HCT116 (cell line): Measurements from ENCODE around the gene TMEM168. TPM values are rescaled to one million over a fixed set of nuclear protein-coding genes. Genes with fewer than 3 reads are reported as not detected.

Source experiments
- ATAC-seq: fragments of 200-7000 bp; cut with Tn5 transposase; 2 replicates; pipeline ENCODE4 v1.9.1; 2020; ENCODE audit warnings: mild to moderate bottlenecking, moderate library complexity
- BruUV-seq: library from RNA; stranded (reverse); fragments of 400-500 nt; replicated peaks from 2 replicates; lab custom pipeline; 2021; lab: Mats Ljungman, UMichigan
- CTCF ChIA-PET: fragments of 300-600 bp; sonication (Branson Sonifier 250); formaldehyde crosslinking; loops from one replicate; lab custom pipeline; 2021; ENCODE audit warnings: antibody characterized with exemption; lab: Charles Lee
- POLR2A ChIA-PET: fragments of 300-600, 350-600 bp; sonication (Branson Sonifier 250); formaldehyde crosslinking; loops from one replicate; lab custom pipeline; 2021; ENCODE audit warnings: antibody characterized with exemption; lab: Charles Lee
- RAD21 ChIA-PET, 2 experiments: fragments of 300-600 bp; sonication (Branson Sonifier 250); formaldehyde crosslinking; loops; one replicate each; lab custom pipeline; 2023; ENCODE audit warnings: low total read pairs in 2 of 2; ENCODE audit not compliant: uncharacterized antibody in 2 of 2, unreplicated experiment in 2 of 2, low non-redundant PET in 1 of 2; lab: Charles Lee
- DNase-seq: peaks from one replicate; pipeline ENCODE4 v3.0.0-alpha.2; 2010; ENCODE audit warnings: low read depth, low spot score
- H2AFZ ChIP-seq: fragments of 200-600 bp; shearing (Covaris generic), sonication (generic); 2 replicates; pipeline ENCODE4 v1.6.1; 2017; ENCODE audit warnings: low read depth, mixed run types, mixed read lengths, antibody characterized with exemption, low read length; ENCODE audit not compliant: poor library complexity, severe bottlenecking
- H3K27ac ChIP-seq: 2 replicates; pipeline ENCODE4 v1.5.1; 2012; ENCODE audit warnings: low read depth, low read length
- H3K27me3 ChIP-seq: fragments of 200-600 bp; sonication (generic); 2 replicates; pipeline ENCODE4 v1.6.1; 2016; ENCODE audit warnings: mixed run types, low read length, mixed read lengths; ENCODE audit not compliant: insufficient read depth
- H3K36me3 ChIP-seq, 2 experiments: fragments of 200-500 bp in 1 of 2; fragments of 200-600 bp in 1 of 2; sonication (Bioruptor generic) in 1 of 2; sonication (generic) in 1 of 2; 2 replicates each; pipeline versions ENCODE4 v1.5.1 to v1.6.1; 2014 to 2016; ENCODE audit warnings: low read length in 2 of 2, inconsistent platforms in 1 of 2, mixed read lengths in 1 of 2, mixed run types in 1 of 2; ENCODE audit not compliant: insufficient read depth in 2 of 2, control insufficient read depth in 1 of 2
- H3K4me1 ChIP-seq, 2 experiments: fragments of 200-600 bp in 1 of 2; sonication (generic) in 1 of 2; 2 replicates each; pipeline versions ENCODE4 v1.5.1 to v1.6.1; 2012 to 2017; ENCODE audit warnings: low read length in 2 of 2, inconsistent platforms in 1 of 2, mild to moderate bottlenecking in 1 of 2, mixed read lengths in 1 of 2, mixed run types in 1 of 2, moderate library complexity in 1 of 2; ENCODE audit not compliant: insufficient read depth in 2 of 2, control insufficient read depth in 1 of 2
- H3K4me2 ChIP-seq: fragments of 200-600 bp; sonication (generic); 2 replicates; pipeline ENCODE4 v1.6.1; 2017; ENCODE audit warnings: mixed run types, low read length, mixed read lengths
- H3K4me3 ChIP-seq, 2 experiments: fragments of 200-600 bp in 1 of 2; sonication (generic) in 1 of 2; replicated peaks in 1 of 2; 2 replicates each; pipeline ENCODE4 v1.5.1; 2011 to 2016; ENCODE audit warnings: low read length in 2 of 2, control low read depth in 1 of 2, low read depth in 1 of 2, mild to moderate bottlenecking in 1 of 2, mixed read lengths in 1 of 2, mixed run types in 1 of 2
- H3K79me2 ChIP-seq: fragments of 200-600 bp; sonication (generic); 2 replicates; pipeline ENCODE4 v1.6.1; 2017; ENCODE audit warnings: mild to moderate bottlenecking, mixed run types, low read length, moderate library complexity, mixed read lengths; ENCODE audit not compliant: insufficient read depth
- H3K9ac ChIP-seq: fragments of 200-600 bp; sonication (generic); 2 replicates; pipeline ENCODE4 v1.6.1; 2016; ENCODE audit warnings: low read length, mixed read lengths
- H3K9me2 ChIP-seq: fragments of 200-600 bp; sonication (generic), shearing (Covaris generic); 2 replicates; pipeline ENCODE4 v1.6.1; 2017; ENCODE audit warnings: mixed run types, mild to moderate bottlenecking, moderate library complexity; ENCODE audit not compliant: insufficient read depth
- H3K9me3 ChIP-seq, 2 experiments: fragments of 200-500 bp in 1 of 2; fragments of 200-600 bp in 1 of 2; sonication (Bioruptor generic) in 1 of 2; sonication (generic) in 1 of 2; 2 replicates each; pipeline ENCODE4 v1.6.1; 2014 to 2017; ENCODE audit warnings: low read length in 2 of 2, mixed read lengths in 2 of 2, inconsistent platforms in 1 of 2, low read depth in 1 of 2, mild to moderate bottlenecking in 1 of 2, mixed run types in 1 of 2, moderate library complexity in 1 of 2; ENCODE audit not compliant: control insufficient read depth in 1 of 2, insufficient read depth in 1 of 2
- H4K20me1 ChIP-seq: fragments of 200-600 bp; sonication (generic), shearing (Covaris generic); 2 replicates; pipeline ENCODE4 v1.6.1; 2017; ENCODE audit warnings: mixed run types, mild to moderate bottlenecking, moderate library complexity; ENCODE audit not compliant: insufficient read depth
- CBX3 ChIP-seq: IDR thresholded peaks from 2 replicates; pipeline ENCODE4 v1.6.1; 2012; ENCODE audit warnings: low read depth
- EGR1 ChIP-seq: IDR thresholded peaks from 2 replicates; pipeline ENCODE4 v1.6.1; 2012; ENCODE audit warnings: low read depth
- ELF1 ChIP-seq: IDR thresholded peaks from 2 replicates; pipeline ENCODE4 v1.6.1; 2012; ENCODE audit warnings: low read depth, borderline replicate concordance
- EZH2phosphoT487 ChIP-seq: fragments of 200-600 bp; IDR thresholded peaks from 2 replicates; pipeline ENCODE4 v1.6.1; 2018; ENCODE audit warnings: antibody characterized with exemption, borderline replicate concordance
- FOSL1 ChIP-seq: IDR thresholded peaks from 2 replicates; pipeline ENCODE4 v1.6.1; 2012; ENCODE audit warnings: low read depth
- POLR2A ChIP-seq: IDR thresholded peaks from 2 replicates; pipeline ENCODE4 v1.7.0; 2011; ENCODE audit warnings: borderline replicate concordance; ENCODE audit not compliant: insufficient read depth, insufficient read length; ENCODE audit errors: extremely low read depth
- POLR2AphosphoS5 ChIP-seq: IDR thresholded peaks from 2 replicates; pipeline ENCODE4 v1.6.1; 2011; ENCODE audit warnings: mild to moderate bottlenecking, low read depth, low read length, moderate library complexity
- RAD21 ChIP-seq: IDR thresholded peaks from 2 replicates; pipeline ENCODE4 v1.6.1; 2012; ENCODE audit warnings: low read depth, mild to moderate bottlenecking
- SP1 ChIP-seq: IDR thresholded peaks from 2 replicates; pipeline ENCODE4 v1.6.1; 2012; ENCODE audit warnings: low read depth
- TCF7L2 ChIP-seq: IDR thresholded peaks from 2 replicates; pipeline ENCODE4 v1.7.0; 2011; ENCODE audit warnings: borderline replicate concordance, inconsistent platforms; ENCODE audit not compliant: insufficient read depth, insufficient read length; ENCODE audit errors: extremely low read depth
- YY1 ChIP-seq: IDR thresholded peaks from 2 replicates; pipeline ENCODE4 v1.6.1; 2011; ENCODE audit warnings: low read length, low read depth, moderate library complexity, mild to moderate bottlenecking; ENCODE audit not compliant: insufficient replicate concordance; ENCODE audit errors: extremely low read depth
- ZNF274 ChIP-seq: fragments of 200-500 bp; sonication (Bioruptor generic); IDR thresholded peaks from 2 replicates; pipeline ENCODE4 v1.6.1; 2014; ENCODE audit warnings: mild to moderate bottlenecking, low read depth, low read length, inconsistent platforms
- intact Hi-C: fragments of 100-400 bp; cut with micrococcal nuclease; formaldehyde crosslinking; loops from 2 replicates; pipeline ENCODE4 v1.10.0; 2022
- total RNA-seq: library from RNA; stranded (reverse); gene quantifications from one replicate; pipeline ENCODE4 v1.2.1, GENCODE V29; 2021; ENCODE audit not compliant: unreplicated experiment
- TF ChIP-seq, protein P1 (sequence below): IDR thresholded peaks from 2 replicates; pipeline ENCODE4 v1.6.1; 2012
- TF ChIP-seq, protein P2 (sequence below), 3 experiments: fragments of 200-600 bp in 1 of 3; sonication (generic) in 1 of 3; IDR thresholded peaks in 2 of 3; conservative IDR thresholded peaks in 1 of 3; 2 replicates each; pipeline ENCODE4 v1.5.1; 2012 to 2017; ENCODE audit warnings: low read depth in 2 of 3, low read length in 2 of 3, antibody characterized with exemption in 1 of 3, borderline replicate concordance in 1 of 3, control low read depth in 1 of 3, mild to moderate bottlenecking in 1 of 3, mixed read lengths in 1 of 3, mixed run types in 1 of 3, moderate library complexity in 1 of 3; ENCODE audit not compliant: insufficient read depth in 1 of 3
- TF ChIP-seq, protein P3 (sequence below): IDR thresholded peaks from 2 replicates; pipeline ENCODE4 v1.6.1; 2012
- TF ChIP-seq, protein P4 (sequence below): IDR thresholded peaks from 2 replicates; pipeline ENCODE4 v1.6.1; 2011; ENCODE audit warnings: mild to moderate bottlenecking, low read length, moderate library complexity; ENCODE audit not compliant: insufficient replicate concordance; ENCODE audit errors: extremely low read depth

The TMEM168 gene
- total RNA-seq, 1 experiment from 2014 or later: 16.5 TPM

DNA sequence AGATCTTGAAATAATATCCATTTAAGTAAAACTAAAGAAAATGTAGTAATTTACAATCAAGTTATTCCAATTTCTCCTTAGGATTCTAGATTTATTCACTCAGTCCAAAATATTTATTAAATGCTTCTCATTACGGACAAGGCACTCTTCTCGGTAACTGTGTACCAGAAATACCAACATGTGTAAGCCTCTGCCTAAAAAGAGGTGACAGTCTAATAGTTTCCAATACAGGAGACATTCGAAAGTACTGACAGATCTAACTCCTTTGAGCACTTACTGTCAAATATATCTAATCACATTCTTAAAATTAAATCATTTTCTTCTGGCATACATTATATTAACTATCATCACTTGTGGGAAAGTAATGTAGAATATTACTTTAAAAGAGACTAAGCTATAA is 26.9 kb downstream of the TMEM168 start:
- intact Hi-C loops: no loop called here
- no peak for TF ChIP-seq FOSL1
- no peak for TF ChIP-seq YY1
- TF ChIP-seq, protein P1, sequence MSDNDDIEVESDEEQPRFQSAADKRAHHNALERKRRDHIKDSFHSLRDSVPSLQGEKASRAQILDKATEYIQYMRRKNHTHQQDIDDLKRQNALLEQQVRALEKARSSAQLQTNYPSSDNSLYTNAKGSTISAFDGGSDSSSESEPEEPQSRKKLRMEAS: no peak
- no peak for TF ChIP-seq SP1
- no peak for TF ChIP-seq TCF7L2
- no peak for TF ChIP-seq POLR2AphosphoS5
- TF ChIP-seq, protein P2, sequence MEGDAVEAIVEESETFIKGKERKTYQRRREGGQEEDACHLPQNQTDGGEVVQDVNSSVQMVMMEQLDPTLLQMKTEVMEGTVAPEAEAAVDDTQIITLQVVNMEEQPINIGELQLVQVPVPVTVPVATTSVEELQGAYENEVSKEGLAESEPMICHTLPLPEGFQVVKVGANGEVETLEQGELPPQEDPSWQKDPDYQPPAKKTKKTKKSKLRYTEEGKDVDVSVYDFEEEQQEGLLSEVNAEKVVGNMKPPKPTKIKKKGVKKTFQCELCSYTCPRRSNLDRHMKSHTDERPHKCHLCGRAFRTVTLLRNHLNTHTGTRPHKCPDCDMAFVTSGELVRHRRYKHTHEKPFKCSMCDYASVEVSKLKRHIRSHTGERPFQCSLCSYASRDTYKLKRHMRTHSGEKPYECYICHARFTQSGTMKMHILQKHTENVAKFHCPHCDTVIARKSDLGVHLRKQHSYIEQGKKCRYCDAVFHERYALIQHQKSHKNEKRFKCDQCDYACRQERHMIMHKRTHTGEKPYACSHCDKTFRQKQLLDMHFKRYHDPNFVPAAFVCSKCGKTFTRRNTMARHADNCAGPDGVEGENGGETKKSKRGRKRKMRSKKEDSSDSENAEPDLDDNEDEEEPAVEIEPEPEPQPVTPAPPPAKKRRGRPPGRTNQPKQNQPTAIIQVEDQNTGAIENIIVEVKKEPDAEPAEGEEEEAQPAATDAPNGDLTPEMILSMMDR (IDR thresholded peaks at IDR 0.05 in 2 of 3, conservative IDR thresholded peaks at IDR 0.05 in 1 of 3; ENCODE audit: borderline replicate concordance in 1 of 3, insufficient read depth in 1 of 3, low read depth in 2 of 3, low read length in 2 of 3): no peak
- TF ChIP-seq ELF1: no peak
- no peak for TF ChIP-seq EGR1
- no peak for TF ChIP-seq EZH2phosphoT487
- TF ChIP-seq, protein P3, sequence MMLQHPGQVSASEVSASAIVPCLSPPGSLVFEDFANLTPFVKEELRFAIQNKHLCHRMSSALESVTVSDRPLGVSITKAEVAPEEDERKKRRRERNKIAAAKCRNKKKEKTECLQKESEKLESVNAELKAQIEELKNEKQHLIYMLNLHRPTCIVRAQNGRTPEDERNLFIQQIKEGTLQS: no peak
- no peak for TF ChIP-seq POLR2A
- TF ChIP-seq, protein P4, sequence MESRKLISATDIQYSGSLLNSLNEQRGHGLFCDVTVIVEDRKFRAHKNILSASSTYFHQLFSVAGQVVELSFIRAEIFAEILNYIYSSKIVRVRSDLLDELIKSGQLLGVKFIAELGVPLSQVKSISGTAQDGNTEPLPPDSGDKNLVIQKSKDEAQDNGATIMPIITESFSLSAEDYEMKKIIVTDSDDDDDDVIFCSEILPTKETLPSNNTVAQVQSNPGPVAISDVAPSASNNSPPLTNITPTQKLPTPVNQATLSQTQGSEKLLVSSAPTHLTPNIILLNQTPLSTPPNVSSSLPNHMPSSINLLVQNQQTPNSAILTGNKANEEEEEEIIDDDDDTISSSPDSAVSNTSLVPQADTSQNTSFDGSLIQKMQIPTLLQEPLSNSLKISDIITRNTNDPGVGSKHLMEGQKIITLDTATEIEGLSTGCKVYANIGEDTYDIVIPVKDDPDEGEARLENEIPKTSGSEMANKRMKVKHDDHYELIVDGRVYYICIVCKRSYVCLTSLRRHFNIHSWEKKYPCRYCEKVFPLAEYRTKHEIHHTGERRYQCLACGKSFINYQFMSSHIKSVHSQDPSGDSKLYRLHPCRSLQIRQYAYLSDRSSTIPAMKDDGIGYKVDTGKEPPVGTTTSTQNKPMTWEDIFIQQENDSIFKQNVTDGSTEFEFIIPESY: no peak
- TF ChIP-seq RAD21: no peak
- TF ChIP-seq CBX3: no peak
- TF ChIP-seq ZNF274: no peak
- CTCF ChIA-PET: no interaction called here
- RAD21 ChIA-PET: no interaction called here
- no peaks in the 10 kb centered on the region for H3K4me1 ChIP-seq
- no peaks in the 10 kb centered on the region for H3K36me3 ChIP-seq
- H3K27ac ChIP-seq: no peak overlapping the region
- H3K4me3 ChIP-seq: no peak overlapping the region
- H3K9me3 ChIP-seq: no peaks in the 10 kb centered on the region
- ATAC-seq: no peak
- BruUV-seq: no TSS peak
- no peaks in the 10 kb centered on the region for H4K20me1 ChIP-seq
- no peak overlapping the region for H3K9ac ChIP-seq
- no peaks in the 10 kb centered on the region for H3K79me2 ChIP-seq
- no peak for DNase-seq
- H3K9me2 ChIP-seq: no peaks in the 10 kb centered on the region
- H3K4me2 ChIP-seq: no peak overlapping the region
- POLR2A ChIA-PET: no interaction called here
- no peaks in the 10 kb centered on the region for H3K27me3 ChIP-seq
- no peak overlapping the region for H2AFZ ChIP-seq
